OCI-LY3 (cell line): ENCODE measurements around the gene ZNF22.

Experiments used
- H2AFZ ChIP-seq: fragments of 200-600, 300-600 bp; shearing (Covaris generic); 2 replicates; pipeline ENCODE4 v1.6.0; 2014; ENCODE audit warnings: antibody characterized with exemption, low read depth, low read length
- H3K27ac ChIP-seq: fragments of 200-600, 300-600 bp; sonication (generic); 2 replicates; pipeline ENCODE4 v1.5.1; 2014; ENCODE audit warnings: mild to moderate bottlenecking, low read length, moderate library complexity, mixed read lengths
- H3K27me3 ChIP-seq: fragments of 200-600, 300-600 bp; sonication (generic); 2 replicates; pipeline ENCODE4 v1.6.1; 2014; ENCODE audit warnings: low read depth, low read length, mixed read lengths
- H3K36me3 ChIP-seq: fragments of 200-600, 300-600 bp; sonication (generic); replicated peaks from 2 replicates; pipeline ENCODE3; 2014; ENCODE audit warnings: low read depth, low read length, mixed read lengths
- H3K4me1 ChIP-seq: fragments of 300-600, 200-600 bp; sonication (generic); 2 replicates; pipeline ENCODE4 v1.6.1; 2014; ENCODE audit warnings: low read length, mixed read lengths
- H3K4me2 ChIP-seq: fragments of 200-600, 300-600 bp; sonication (generic); 2 replicates; pipeline ENCODE4 v1.6.1; 2014; ENCODE audit warnings: low read length, mixed read lengths
- H3K4me3 ChIP-seq: fragments of 300-600, 200-600 bp; sonication (generic); 2 replicates; pipeline ENCODE4 v1.5.1; 2014; ENCODE audit warnings: antibody characterized with exemption, mild to moderate bottlenecking, low read length, moderate library complexity
- H3K79me2 ChIP-seq: fragments of 300-600, 200-600 bp; shearing (Covaris generic); 2 replicates; pipeline ENCODE4 v1.6.1; 2014; ENCODE audit warnings: mild to moderate bottlenecking, low read length, mixed read lengths
- H3K9ac ChIP-seq: fragments of 300-600, 200-600 bp; shearing (Covaris generic); 2 replicates; pipeline ENCODE4 v1.6.0; 2014; ENCODE audit warnings: mild to moderate bottlenecking, low read length, moderate library complexity
- H3K9me3 ChIP-seq: fragments of 200-600, 300-600 bp; shearing (Covaris generic); 2 replicates; pipeline ENCODE4 v1.6.1; 2014; ENCODE audit warnings: low read length, mixed read lengths; ENCODE audit not compliant: insufficient read depth
- H4K20me1 ChIP-seq: fragments of 200-600, 300-600 bp; sonication (generic); 2 replicates; pipeline ENCODE4 v1.6.1; 2016; ENCODE audit warnings: low read length, mixed read lengths; ENCODE audit not compliant: insufficient read depth
- CTCF ChIP-seq: fragments of 200-600, 300-600 bp; sonication (generic); IDR thresholded peaks from 2 replicates; pipeline ENCODE4 v1.5.1; 2014; ENCODE audit warnings: antibody characterized with exemption, low read length, low read depth
- EZH2phosphoT487 ChIP-seq: fragments of 200-600 bp; shearing (Covaris generic); IDR thresholded peaks from 2 replicates; pipeline ENCODE4 v1.6.1; 2018; ENCODE audit warnings: antibody characterized with exemption, mixed run types, low read depth

The ZNF22 gene

GRCh38 chr10:44962870-44963738, 37.6 kb upstream of the ZNF22 start:
- Histone ChIP-seq H3K4me1 (peaks cover 78% of the 10 kb centered on the region), H3K27me3 (no peaks in the 10 kb centered on the region), H3K9me3 (no peaks in the 10 kb centered on the region), H3K4me2 (peak overlapping the region; percentile 80), H3K9ac (peak overlapping the region; percentile 51), H4K20me1 (no peaks in the 10 kb centered on the region), H2AFZ (peak overlapping the region; percentile 62), H3K4me3 (peak overlapping the region; percentile 53), H3K36me3 (no peaks in the 10 kb centered on the region), H3K79me2 (peaks cover 8% of the 10 kb centered on the region), H3K27ac (peak overlapping the region; percentile 54)
- TF ChIP-seq EZH2phosphoT487 (no peak), CTCF (no peak)

- Histone ChIP-seq H3K27me3 (no peaks in the 10 kb centered on the region), H3K9ac (peak overlapping the region; percentile 51), H3K36me3 (no peaks in the 10 kb centered on the region), H3K27ac (peak overlapping the region; percentile 54), H4K20me1 (no peaks in the 10 kb centered on the region), H3K4me3 (peak overlapping the region; percentile 53), H3K79me2 (peaks cover 1% of the 10 kb centered on the region; the same call in 1 of the 2 replicates), H3K4me2 (peak overlapping the region; percentile 80), H2AFZ (peak overlapping the region; percentile 62), H3K4me1 (peaks cover 80% of the 10 kb centered on the region), H3K9me3 (no peaks in the 10 kb centered on the region)
- no peak for TF ChIP-seq CTCF
- TF ChIP-seq EZH2phosphoT487, result no peak
These were observed 36.7 kb upstream of the ZNF22 start for GRCh38 chr10:44963772-44964633.

GRCh38 chr10:44965104-44965503, 35.6 kb upstream of the ZNF22 start:
- TF ChIP-seq EZH2phosphoT487 (no peak), CTCF (no peak)
- H3K4me2 ChIP-seq, result peak overlapping the region; percentile 80
- H3K27ac ChIP-seq, result peak overlapping the region; percentile 51; the same call in 1 of the 2 replicates
- no peaks in the 10 kb centered on the region for H3K27me3 ChIP-seq
- no peak overlapping the region for H3K9ac ChIP-seq
- no peaks in the 10 kb centered on the region for H3K36me3 ChIP-seq
- H3K4me3 ChIP-seq, result no peak overlapping the region
- H3K4me1 ChIP-seq, result peaks cover 78% of the 10 kb centered on the region
- H3K9me3 ChIP-seq, result no peaks in the 10 kb centered on the region
- no peaks in the 10 kb centered on the region for H3K79me2 ChIP-seq
- no peaks in the 10 kb centered on the region for H4K20me1 ChIP-seq
- H2AFZ ChIP-seq, result no peak overlapping the region

- TF ChIP-seq CTCF (no peak), EZH2phosphoT487 (no peak)
- Histone ChIP-seq H3K27me3 (no peaks in the 10 kb centered on the region), H4K20me1 (no peaks in the 10 kb centered on the region), H3K9me3 (no peaks in the 10 kb centered on the region), H3K27ac (peak overlapping the region; percentile 51), H3K36me3 (no peaks in the 10 kb centered on the region), H3K4me1 (peaks cover 75% of the 10 kb centered on the region), H3K4me2 (peak overlapping the region; percentile 36), H3K4me3 (no peak overlapping the region), H3K79me2 (no peaks in the 10 kb centered on the region), H3K9ac (peak overlapping the region; percentile 7; the same call in 1 of the 2 replicates), H2AFZ (peak overlapping the region; percentile 9; the same call in 1 of the 2 replicates)
These were observed 35.0 kb upstream of the ZNF22 start for GRCh38 chr10:44965651-44966097.
